ENCODE data around the gene GSN.

- TF ChIP-seq EZH2 (IDR thresholded peaks at IDR 0.05) (no peak), POLR2AphosphoS5 (IDR thresholded peaks at IDR 0.05; ENCODE audit: borderline replicate concordance, low read depth, low read length) (no peak), FOXP2 (optimal IDR thresholded peaks at IDR 0.05; ENCODE audit: control extremely low read depth, extremely low read length, insufficient read depth) (no peak)
These were observed 54.9 kb downstream of the GSN start for GRCh38 chr9:121322737-121323448.
